ELR (cell line): ENCODE measurements around the gene TOM1L2.
A peak's percentile ranks its signal among the peaks of the same experiment; 100 is the strongest.
"Not testable (repeated sequence)": the region's sequence is repeated elsewhere in the genome, so short reads cannot be mapped to it uniquely, and the experiment has no call there.

ENCODE experiments used
- DNase-seq: peaks from one replicate; pipeline ENCODE4 v3.0.0-alpha.2; 2015; ENCODE audit warnings: low read depth

The TOM1L2 gene

GRCh38 chr17:17922070-17922614 lies 50.1 kb downstream of the TOM1L2 start:
- DNase-seq = no peak

GRCh38 chr17:17921192-17922069 lies 50.8 kb downstream of the TOM1L2 start:
- DNase-seq = peak; percentile 95

GRCh38 chr17:17919169-17920107 lies 52.8 kb downstream of the TOM1L2 start:
- peak; percentile 84 for DNase-seq

- DNase-seq = no peak
These were observed 54.8 kb downstream of the TOM1L2 start for GRCh38 chr17:17917394-17917793.

- no peak for DNase-seq
These were observed 57.0 kb downstream of the TOM1L2 start for GRCh38 chr17:17915183-17915582.

GRCh38 chr17:17913695-17914332 lies 58.4 kb downstream of the TOM1L2 start:
- DNase-seq = peak; percentile 94

GRCh38 chr17:17912336-17912735 lies 59.9 kb downstream of the TOM1L2 start:
- DNase-seq = not testable (repeated sequence)

GRCh38 chr17:17911001-17911613 lies 61.1 kb downstream of the TOM1L2 start:
- no peak for DNase-seq

GRCh38 chr17:17910060-17910459 lies 62.1 kb downstream of the TOM1L2 start:
- DNase-seq = no peak

GRCh38 chr17:17909078-17909477 lies 63.1 kb downstream of the TOM1L2 start:
- no peak for DNase-seq

- no peak for DNase-seq
These were observed 64.7 kb downstream of the TOM1L2 start for GRCh38 chr17:17907469-17907868.

- no peak for DNase-seq
These were observed 65.6 kb downstream of the TOM1L2 start for GRCh38 chr17:17906418-17907215.

GRCh38 chr17:17905036-17905320 lies 67.2 kb downstream of the TOM1L2 start:
- DNase-seq = no peak

- no peak for DNase-seq
These were observed 67.8 kb downstream of the TOM1L2 start for GRCh38 chr17:17904166-17905035.

GRCh38 chr17:17902877-17903276 lies 69.3 kb downstream of the TOM1L2 start:
- no peak for DNase-seq

GRCh38 chr17:17902376-17902775 lies 69.8 kb downstream of the TOM1L2 start:
- no peak for DNase-seq

GRCh38 chr17:17900615-17901520 lies 71.3 kb downstream of the TOM1L2 start:
- DNase-seq = peak; percentile 93

- DNase-seq = no peak
These were observed 72.7 kb downstream of the TOM1L2 start for GRCh38 chr17:17899486-17899885.

GRCh38 chr17:17898673-17899072 lies 73.5 kb downstream of the TOM1L2 start:
- no peak for DNase-seq
